Right cardiac atrium (tissue), 5 donors: ENCODE results near the gene PRM3. TPM values are rescaled to one million over a fixed set of nuclear protein-coding genes. Genes with fewer than 3 reads are reported as not detected.

Source experiments
- ATAC-seq, 2 donors: fragments of 200-7000 bp; cut with Tn5 transposase; one replicate each; pipeline versions ENCODE4 v1.8.0 to v1.9.1; 2020; ENCODE audit warnings: moderate library complexity in 2 of 2, mild to moderate bottlenecking in 1 of 2
- DNase-seq, 3 donors: peaks; one replicate each; pipeline ENCODE4 v3.0.0-alpha.2; 2020
- H3K27ac ChIP-seq: one replicate; pipeline ENCODE4 v1.5.1; 2013; ENCODE audit warnings: mild to moderate bottlenecking, low read length, control low read depth, moderate library complexity
- H3K27me3 ChIP-seq: one replicate; pipeline ENCODE4 v1.6.1; 2013; ENCODE audit not compliant: control insufficient read depth, insufficient read depth
- H3K4me1 ChIP-seq: one replicate; pipeline ENCODE4 v1.6.1; 2013; ENCODE audit warnings: low read length; ENCODE audit not compliant: control insufficient read depth, insufficient read depth
- H3K4me3 ChIP-seq: one replicate; pipeline ENCODE4 v1.5.1; 2013; ENCODE audit warnings: low read length, control low read depth
- H3K9me3 ChIP-seq: one replicate; pipeline ENCODE4 v1.6.1; 2013; ENCODE audit warnings: low read length; ENCODE audit not compliant: control insufficient read depth
- WGBS: extraction: QIAGEN DNeasy Blood & Tissue Kit; methylation state at CpG from one replicate; pipeline ENCODE4 v1.1.7; 2013; 5-methylcytosine and 5-hydroxymethylcytosine counted together
- intact Hi-C, 4 donors: fragments of 100-400 bp; cut with DNase I; formaldehyde crosslinking; loops; one replicate each; pipeline versions ENCODE4 v1.11.0 to v1.14.0; 2022 to 2023
- polyA plus RNA-seq: library from polyadenylated mRNA; stranded (reverse); fragments of 200-250 nt; gene quantifications from one replicate; pipeline ENCODE4 v1.2.3, GENCODE V29; 2013
- total RNA-seq, 4 donors: library from RNA; stranded (reverse); fragmentation: NEBNext Ultra II Directional; extraction: Animal tissue kit (Norgen Biotek cat#: 25700); gene quantifications; one replicate each; pipeline ENCODE4 v1.2.1, GENCODE V29; 2021
- donor health status: healthy with polysubstance abuse.
- donor health status: DM: no; HTN: yes; CAD: no.
- donor health status: DM: no; HTN: no; CAD: no.
- donor health status: DM: no; HTN: yes; CAD: no; lungs with severe emphysema.
- donor health status: DM: yes; HTN: yes; CAD: no.

Gene PRM3
- total and polyA plus RNA-seq, 5 donors: not detected

DNA sequence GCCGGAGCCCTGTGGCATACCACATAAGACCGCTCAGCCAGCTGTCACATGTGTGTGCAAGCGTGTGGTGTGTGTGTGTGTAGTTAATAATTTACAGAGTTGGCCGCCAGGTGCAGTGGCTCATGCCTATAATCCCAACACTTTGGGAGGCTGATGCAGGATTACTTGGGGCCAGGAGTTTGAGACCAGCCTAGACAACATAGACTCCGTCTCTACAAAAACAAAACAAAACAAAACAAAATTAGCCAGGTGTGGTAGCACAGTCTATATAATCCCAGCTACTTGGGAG lies 37.8 kb downstream of the PRM3 start:
- Histone ChIP-seq H3K27me3 (no peaks in the 10 kb centered on the region), H3K9me3 (no peaks in the 10 kb centered on the region), H3K27ac (no peak overlapping the region), H3K4me3 (no peak overlapping the region), H3K4me1 (no peaks in the 10 kb centered on the region)
- 70% methylated on average over 5 of the region's 5 CpGs for WGBS
- intact Hi-C loops: no loop called here
- no peak for DNase-seq
- ATAC-seq: no peak

DNA sequence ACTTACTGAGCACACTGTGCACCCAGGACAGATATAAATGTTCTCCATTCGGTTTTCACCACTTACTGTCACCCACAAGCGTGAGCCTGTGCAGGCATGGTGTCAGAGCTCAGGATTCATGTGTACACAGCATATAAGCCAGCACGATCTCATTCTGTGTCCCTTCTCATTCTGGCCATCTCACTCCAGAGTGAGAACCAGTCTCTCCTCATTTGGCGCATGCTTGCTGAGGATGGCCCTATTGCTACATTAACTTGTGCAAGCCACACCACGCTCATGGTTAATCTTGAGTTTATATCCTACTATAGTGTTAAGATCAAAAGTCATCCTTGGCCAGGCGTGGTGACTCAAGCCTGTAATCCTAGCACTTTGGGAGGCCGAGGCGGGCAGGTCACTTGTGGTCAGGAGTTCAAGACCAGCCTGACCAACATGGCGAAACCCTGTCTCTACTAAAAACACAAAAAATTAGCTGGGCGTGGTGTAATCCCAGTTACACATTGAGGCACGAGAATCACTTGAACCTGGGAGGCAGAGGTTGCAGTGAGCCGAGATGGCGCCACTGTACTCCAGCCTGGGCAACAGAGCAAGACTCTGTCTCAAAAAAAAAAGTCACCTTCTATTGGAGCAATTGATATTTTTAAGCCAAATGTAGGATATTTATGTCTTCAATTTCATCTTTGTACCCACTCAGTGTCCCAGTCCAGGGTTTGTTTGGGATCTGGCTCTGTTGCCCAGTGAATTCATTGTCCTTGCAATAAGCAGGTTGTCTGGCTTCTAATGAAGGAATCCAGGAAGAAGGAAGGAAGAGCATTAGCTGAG lies 38.3 kb downstream of the PRM3 start:
- intact Hi-C loops: no loop called here
- no peak overlapping the region for H3K4me3 ChIP-seq
- no peak for DNase-seq
- peak overlapping the region; percentile 14 for H3K27ac ChIP-seq
- WGBS: 85% methylated on average over 13 of the region's 13 CpGs
- peak in 1 of 2 donors; percentile 29 for ATAC-seq
- no peaks in the 10 kb centered on the region for H3K27me3 ChIP-seq
- H3K9me3 ChIP-seq: no peaks in the 10 kb centered on the region
- H3K4me1 ChIP-seq: no peaks in the 10 kb centered on the region

DNA sequence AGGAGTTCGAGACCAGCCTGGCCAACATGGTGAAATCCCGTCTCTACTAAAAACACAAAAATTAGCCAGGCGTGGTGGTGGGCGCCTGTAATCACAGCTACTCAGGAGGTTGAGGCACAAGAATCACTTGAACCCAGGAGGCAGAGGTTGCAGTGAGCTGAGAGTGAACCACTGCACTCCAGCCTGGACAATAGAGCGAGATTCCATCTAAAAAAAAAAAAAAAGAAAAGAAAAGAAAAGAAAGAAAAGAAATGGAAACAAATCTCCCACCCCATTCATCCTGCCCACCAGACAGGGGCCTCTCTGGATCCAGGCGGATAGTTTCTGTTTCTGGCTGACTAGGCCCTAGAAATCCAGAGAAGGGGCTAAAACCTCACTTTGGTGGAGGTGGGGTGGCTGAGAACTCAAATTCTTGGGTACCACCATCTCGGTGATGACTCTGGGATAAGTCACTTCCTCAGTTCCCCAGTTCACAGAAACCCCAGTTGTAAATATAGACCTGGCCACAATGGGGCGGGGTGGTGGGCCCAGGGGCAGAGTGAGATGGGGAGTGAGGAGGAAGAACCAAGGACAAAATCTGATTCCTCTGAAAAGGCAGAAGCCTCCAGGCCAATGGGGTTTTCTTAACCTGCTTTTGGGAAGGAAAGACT lies 39.6 kb downstream of the PRM3 start:
- WGBS: 91% methylated on average over 8 of the region's 8 CpGs
- intact Hi-C loops: no loop called here
- ATAC-seq: no peak

DNA sequence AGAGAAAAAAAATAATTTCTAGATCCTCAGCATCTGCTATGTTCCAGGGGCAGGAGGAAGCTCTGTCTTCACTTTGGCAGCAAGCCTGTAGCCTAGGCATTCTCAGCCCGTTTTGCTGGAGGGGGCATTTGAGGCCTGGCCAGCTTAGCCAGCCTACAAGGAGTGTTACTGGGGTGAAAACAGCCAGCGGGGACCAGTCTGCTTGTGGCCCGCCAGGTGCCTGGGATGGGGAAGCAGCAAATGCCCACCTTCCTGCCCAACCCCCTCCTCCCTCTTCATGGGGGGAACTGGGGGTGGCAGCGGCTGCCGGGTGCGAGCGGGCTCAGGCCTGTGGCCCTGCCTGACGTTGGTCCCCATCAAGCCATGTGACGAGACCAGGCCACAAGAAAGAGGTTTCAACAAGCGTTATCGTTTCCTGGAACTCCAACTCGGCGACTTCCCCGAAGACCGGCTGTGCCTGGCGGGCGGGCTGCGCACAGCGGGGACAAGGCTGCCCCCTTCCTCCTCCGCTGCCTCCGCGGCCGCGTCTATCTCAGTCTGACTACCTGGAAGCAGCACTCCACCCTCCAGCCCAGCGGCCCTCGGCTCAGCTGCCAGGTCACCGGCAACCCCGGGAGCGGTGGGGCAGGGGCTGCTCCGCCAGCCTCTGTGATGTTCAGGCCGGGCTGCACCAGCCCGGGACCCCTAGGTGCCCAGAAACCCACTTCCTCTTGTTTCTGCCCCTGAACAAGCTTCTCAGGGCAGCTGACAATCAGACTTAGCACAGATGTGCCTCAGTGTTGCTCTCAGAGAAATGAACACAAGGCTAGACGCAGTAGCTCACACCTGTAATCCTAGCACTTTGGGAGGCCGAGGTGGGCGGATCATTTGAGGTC lies 40.3 kb downstream of the PRM3 start:
- Histone ChIP-seq H3K4me3 (no peak overlapping the region), H3K27ac (no peak overlapping the region), H3K9me3 (no peaks in the 10 kb centered on the region), H3K4me1 (no peaks in the 10 kb centered on the region), H3K27me3 (no peaks in the 10 kb centered on the region)
- ATAC-seq (peak; percentile 25 to 56), DNase-seq (peak; percentile 47 to 77 (median 76))
- 30% methylated on average over 35 of the region's 35 CpGs for WGBS
- intact Hi-C loops: no loop called here

More for the DNA sequence above, 39.6 kb downstream of the PRM3 start:
- Histone ChIP-seq H3K27me3 (no peaks in the 10 kb centered on the region), H3K27ac (no peak overlapping the region), H3K9me3 (no peaks in the 10 kb centered on the region), H3K4me3 (no peak overlapping the region), H3K4me1 (no peaks in the 10 kb centered on the region)
- DNase-seq: no peak

DNA sequence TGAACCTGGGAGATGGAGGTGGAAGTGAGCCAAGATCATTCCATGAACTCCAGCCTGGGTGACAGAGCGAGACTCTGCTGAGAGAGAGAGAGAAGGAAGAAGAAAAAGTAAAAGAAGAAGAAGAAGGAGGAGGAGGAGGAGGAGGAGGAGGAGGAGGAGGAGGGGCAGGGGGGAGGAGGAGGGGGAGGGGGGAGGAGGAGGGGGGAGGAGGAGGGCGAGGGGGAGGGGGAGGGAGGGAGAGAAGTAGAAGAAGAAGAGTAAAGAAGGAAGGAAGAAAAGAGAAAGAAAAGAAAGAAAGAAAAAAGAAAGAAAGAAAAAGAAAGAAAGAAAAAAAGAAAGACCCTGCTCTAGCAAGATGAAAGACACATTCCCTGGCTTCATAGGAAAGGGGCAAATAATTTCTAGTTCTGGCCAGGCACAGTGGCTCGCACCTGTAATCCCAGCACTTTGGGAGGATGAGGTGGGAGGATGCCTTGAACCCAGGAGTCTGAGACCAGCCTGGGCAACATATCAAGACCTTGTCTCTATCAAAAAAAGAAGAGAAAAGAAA lies 41.1 kb downstream of the PRM3 start:
- WGBS: 92% methylated on average over 2 of the region's 3 CpGs
- Histone ChIP-seq H3K4me3 (no peak overlapping the region), H3K27ac (no peak overlapping the region), H3K4me1 (no peaks in the 10 kb centered on the region), H3K27me3 (no peaks in the 10 kb centered on the region), H3K9me3 (no peaks in the 10 kb centered on the region)
- DNase-seq (no peak), ATAC-seq (no peak)
- intact Hi-C loops: no loop called here

DNA sequence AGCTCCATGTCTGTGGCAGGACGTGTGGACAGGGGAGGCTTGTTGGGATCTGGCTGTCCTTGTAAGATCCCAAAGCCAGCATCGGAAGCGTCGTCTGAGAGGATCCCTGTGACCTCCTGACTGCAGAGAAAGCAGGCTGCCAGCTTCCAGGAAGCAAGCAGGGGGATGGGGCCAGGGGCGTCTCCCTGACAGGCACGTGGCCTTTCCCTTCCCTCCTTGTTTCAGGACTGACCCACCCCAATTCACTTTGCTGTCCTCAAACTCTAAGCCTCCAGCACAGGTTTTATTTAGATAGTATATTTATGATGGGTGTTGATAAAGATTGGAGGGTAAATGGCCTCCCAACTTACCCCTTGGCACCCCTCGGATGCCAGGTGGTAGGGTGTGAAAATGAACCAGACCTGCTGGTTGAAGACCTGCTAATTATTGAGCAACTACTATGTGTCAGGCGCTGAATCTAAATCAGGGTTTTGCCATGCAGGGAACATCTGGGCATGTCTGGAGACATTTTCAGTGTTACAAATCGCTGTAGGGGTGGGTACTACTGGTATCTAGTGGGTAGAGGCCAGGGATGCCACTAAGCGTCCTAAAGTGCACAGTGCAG lies 42.0 kb downstream of the PRM3 start:
- DNase-seq: no peak
- no peaks in the 10 kb centered on the region for H3K9me3 ChIP-seq
- WGBS: 61% methylated on average over 10 of the region's 10 CpGs
- H3K27me3 ChIP-seq: no peaks in the 10 kb centered on the region
- H3K4me1 ChIP-seq: no peaks in the 10 kb centered on the region
- intact Hi-C loops: no loop called here
- no peak overlapping the region for H3K27ac ChIP-seq
- no peak overlapping the region for H3K4me3 ChIP-seq
- no peak for ATAC-seq

DNA sequence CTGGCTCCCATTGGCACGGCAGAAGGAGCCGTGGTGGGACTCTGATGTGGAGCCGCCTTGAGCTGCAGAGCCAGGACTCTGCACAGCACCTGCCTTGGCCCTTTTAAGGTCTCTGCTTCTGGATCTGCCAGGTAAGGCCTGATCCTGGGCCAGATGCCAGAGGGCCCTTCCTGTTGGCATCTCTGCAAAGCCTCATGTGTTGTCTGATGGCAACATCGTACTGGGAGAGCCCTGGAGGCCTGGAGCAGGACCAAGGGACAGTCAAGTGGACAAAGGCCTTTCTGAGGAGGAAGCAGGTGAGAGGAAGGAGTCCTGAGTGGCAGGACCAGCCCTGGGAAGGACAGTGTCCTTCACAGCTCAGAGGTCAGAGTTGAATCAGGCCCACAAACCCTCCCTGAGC lies 43.5 kb downstream of the PRM3 start:
- no peak for ATAC-seq
- WGBS: 74% methylated on average over 4 of the region's 4 CpGs
- intact Hi-C loops: no loop called here

DNA sequence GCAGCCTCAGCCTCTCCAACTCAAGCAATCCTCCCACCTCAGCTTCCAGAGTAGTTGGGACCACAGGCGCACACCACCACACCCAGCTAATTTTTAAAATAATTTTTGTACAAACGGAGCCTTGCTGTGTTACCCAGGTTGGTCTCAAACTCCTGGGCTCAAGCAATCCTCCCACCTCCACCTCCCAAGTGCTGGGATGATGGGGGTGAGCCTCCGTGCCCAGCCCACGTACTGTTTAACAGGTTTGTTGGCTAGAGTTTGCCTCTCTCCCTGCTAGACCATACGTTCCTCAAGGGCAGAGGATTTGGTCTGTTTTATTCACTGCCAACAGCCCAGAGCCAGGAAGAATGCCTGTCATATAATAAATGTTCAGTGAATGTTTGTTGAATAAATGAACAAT lies 44.0 kb downstream of the PRM3 start:
- Histone ChIP-seq H3K9me3 (no peaks in the 10 kb centered on the region), H3K4me3 (no peak overlapping the region), H3K27ac (no peak overlapping the region), H3K4me1 (peaks cover 9% of the 10 kb centered on the region), H3K27me3 (no peaks in the 10 kb centered on the region)
- 83% methylated on average over 5 of the region's 5 CpGs for WGBS
- DNase-seq (no peak), ATAC-seq (no peak)
- intact Hi-C loops: no loop called here

More for the DNA sequence above, 43.5 kb downstream of the PRM3 start:
- DNase-seq: no peak
- Histone ChIP-seq H3K9me3 (no peaks in the 10 kb centered on the region), H3K27me3 (no peaks in the 10 kb centered on the region), H3K27ac (no peak overlapping the region), H3K4me1 (peaks cover 4% of the 10 kb centered on the region), H3K4me3 (no peak overlapping the region)

DNA sequence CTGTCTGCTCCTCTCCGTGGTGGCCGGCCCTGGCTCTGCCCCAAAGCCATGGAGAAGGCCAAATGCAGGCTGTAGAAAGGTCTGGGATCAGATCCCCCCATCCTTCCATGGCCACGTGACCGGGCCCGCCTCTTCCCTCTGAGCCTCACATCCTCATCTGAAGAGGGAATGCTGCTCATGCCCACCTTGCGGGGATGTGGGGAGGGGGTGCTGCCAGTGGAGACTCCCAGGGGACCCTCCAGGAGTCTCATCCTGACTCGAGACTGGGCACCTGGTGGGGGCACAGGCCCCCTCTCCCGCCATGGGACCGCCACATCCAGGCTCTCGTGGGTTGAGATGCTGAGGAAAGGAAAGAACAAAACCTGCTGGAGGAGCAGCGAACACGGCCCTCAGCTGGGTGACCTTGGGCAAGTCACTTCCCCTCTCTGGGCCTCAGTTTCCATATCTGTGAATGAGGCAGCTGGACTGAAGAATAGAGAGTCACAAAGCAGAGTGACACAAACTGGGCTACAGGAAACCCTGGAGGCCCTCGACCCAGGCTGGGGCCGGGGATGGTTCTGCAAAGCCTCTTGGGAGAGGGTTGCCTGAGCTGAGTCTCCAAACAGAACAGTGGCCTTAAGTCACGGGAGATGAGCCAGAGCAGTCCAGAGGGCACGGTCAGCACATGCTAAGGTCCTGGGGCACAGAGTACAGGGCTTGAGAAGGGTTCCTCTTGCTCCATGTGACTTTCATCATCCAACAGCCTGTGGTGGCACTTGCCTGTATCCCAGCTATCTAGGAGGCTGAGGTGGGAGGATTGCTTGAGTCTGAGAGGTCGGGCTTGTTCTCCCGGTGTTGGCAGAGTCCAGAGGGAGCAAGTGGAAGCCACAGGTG lies 47.5 kb downstream of the PRM3 start:
- Histone ChIP-seq H3K27ac (no peak overlapping the region), H3K4me1 (peaks cover 9% of the 10 kb centered on the region), H3K4me3 (no peak overlapping the region), H3K9me3 (no peaks in the 10 kb centered on the region), H3K27me3 (no peaks in the 10 kb centered on the region)
- intact Hi-C loops: no loop called here
- WGBS: 76% methylated on average over 18 of the region's 18 CpGs
- DNase-seq (peak in 1 of 3 donors; percentile 28), ATAC-seq (peak in 1 of 2 donors; percentile 3)
